ENCODE results near the gene LINS1.
A peak's percentile ranks its signal among the peaks of the same experiment; 100 is the strongest.

The LINS1 gene

DNA sequence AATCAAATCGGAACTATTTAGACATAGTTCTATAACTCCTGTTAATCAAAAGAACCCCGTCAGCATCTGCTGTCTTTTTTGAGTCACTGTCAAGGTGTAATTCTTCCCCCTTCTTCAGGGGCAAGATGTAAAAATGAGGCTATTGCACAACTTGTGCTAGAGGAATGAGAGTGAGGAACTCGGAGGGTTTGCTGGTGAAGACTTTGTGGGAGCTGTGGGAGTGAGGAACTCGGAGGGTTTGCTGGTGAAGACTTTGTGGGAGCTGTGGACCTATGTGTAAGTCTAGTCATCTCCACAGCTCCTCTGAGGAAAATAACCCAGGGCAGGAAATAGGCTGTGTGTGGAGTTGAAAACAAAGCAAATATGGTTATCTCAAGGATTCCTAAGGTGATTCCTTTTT is 70.8 kb downstream of the LINS1 start:
- H3K36me3 ChIP-seq (ENCODE audit: low read depth): no peaks in the 10 kb centered on the region
- no peak overlapping the region for H3K27ac ChIP-seq (ENCODE audit: poor library complexity, severe bottlenecking)
- H3K4me3 ChIP-seq (ENCODE audit: severe bottlenecking): no peak overlapping the region
- TF ChIP-seq, protein P1, sequence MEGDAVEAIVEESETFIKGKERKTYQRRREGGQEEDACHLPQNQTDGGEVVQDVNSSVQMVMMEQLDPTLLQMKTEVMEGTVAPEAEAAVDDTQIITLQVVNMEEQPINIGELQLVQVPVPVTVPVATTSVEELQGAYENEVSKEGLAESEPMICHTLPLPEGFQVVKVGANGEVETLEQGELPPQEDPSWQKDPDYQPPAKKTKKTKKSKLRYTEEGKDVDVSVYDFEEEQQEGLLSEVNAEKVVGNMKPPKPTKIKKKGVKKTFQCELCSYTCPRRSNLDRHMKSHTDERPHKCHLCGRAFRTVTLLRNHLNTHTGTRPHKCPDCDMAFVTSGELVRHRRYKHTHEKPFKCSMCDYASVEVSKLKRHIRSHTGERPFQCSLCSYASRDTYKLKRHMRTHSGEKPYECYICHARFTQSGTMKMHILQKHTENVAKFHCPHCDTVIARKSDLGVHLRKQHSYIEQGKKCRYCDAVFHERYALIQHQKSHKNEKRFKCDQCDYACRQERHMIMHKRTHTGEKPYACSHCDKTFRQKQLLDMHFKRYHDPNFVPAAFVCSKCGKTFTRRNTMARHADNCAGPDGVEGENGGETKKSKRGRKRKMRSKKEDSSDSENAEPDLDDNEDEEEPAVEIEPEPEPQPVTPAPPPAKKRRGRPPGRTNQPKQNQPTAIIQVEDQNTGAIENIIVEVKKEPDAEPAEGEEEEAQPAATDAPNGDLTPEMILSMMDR (IDR thresholded peaks at IDR 0.05; ENCODE audit: poor library complexity, severe bottlenecking): no peak
- H3K27me3 ChIP-seq (ENCODE audit: insufficient read depth, poor library complexity, severe bottlenecking): no peaks in the 10 kb centered on the region
- ATAC-seq (ENCODE audit: low read depth) (no peak), DNase-seq (ENCODE audit: low spot score) (no peak)
- no peaks in the 10 kb centered on the region for H3K9me3 ChIP-seq (ENCODE audit: severe bottlenecking)
- peaks cover 11% of the 10 kb centered on the region for H3K4me1 ChIP-seq (ENCODE audit: insufficient read depth, poor library complexity, severe bottlenecking)

DNA sequence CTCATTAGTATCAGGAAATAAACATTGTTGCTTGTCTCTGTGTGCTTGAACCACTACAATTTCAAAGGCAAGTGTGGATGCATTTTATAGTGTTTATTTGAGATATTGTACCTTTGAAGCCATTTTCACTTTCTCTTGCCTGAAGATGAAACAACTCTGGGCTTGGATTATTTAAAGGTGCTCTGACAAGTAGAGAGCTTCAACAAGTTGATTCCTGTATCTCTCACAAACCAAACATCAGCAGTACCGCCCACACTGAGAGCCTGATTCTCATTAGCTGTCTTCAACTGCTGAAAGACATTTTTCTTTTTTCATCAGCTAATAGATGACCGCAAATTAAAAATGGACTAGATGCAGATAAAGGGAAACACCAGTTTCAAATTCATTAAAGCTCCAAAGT is 72.4 kb downstream of the LINS1 start:
- no peak overlapping the region for H3K4me3 ChIP-seq (ENCODE audit: severe bottlenecking)
- no peaks in the 10 kb centered on the region for H3K27me3 ChIP-seq (ENCODE audit: insufficient read depth, poor library complexity, severe bottlenecking)
- H3K9me3 ChIP-seq (ENCODE audit: severe bottlenecking): no peaks in the 10 kb centered on the region
- TF ChIP-seq, protein P1 (IDR thresholded peaks at IDR 0.05; ENCODE audit: poor library complexity, severe bottlenecking): no peak
- peaks cover 11% of the 10 kb centered on the region for H3K4me1 ChIP-seq (ENCODE audit: insufficient read depth, poor library complexity, severe bottlenecking)
- DNase-seq (ENCODE audit: low spot score) (no peak), ATAC-seq (ENCODE audit: low read depth) (peak; percentile 65)
- no peak overlapping the region for H3K27ac ChIP-seq (ENCODE audit: poor library complexity, severe bottlenecking)
- no peaks in the 10 kb centered on the region for H3K36me3 ChIP-seq (ENCODE audit: low read depth)

DNA sequence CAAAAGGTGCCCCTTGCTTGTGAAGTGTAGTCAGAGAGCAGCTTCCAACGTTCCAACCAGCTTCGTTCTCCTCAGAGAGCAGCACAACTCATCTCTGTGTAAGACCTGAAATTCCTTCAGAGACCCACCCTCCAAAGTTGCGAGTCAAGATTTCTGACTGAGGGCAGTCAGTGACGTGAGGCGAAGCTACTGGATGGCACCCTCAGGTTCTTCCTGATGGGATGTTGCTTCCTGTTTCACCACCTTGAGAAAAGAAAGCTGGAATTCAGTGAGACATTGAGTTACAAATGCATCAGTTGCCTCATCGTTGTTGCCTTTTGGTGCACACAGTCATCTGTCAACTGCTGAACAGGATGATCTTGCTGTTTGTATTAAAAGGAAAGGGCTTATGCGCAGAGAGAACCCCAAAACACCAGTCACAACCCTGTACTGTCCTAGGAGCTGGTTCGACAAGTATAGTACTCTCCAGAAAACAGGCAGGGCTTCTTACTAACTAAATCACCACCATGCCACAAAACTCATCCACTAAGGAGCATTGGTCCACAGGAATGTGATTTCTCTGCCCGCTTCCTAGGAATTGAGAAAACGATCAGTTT is 73.1 kb downstream of the LINS1 start, which contains the start of gene CERS3:
Gene CERS3, minus strand, starts transcription at position 118 of the 596 bp plus-strand sequence. CDS start 27,101 bp downstream, outside the sequence.
- H3K27ac ChIP-seq (ENCODE audit: poor library complexity, severe bottlenecking): no peak within 1 kb of the TSS
- no peaks in the 10 kb centered on the region for H3K36me3 ChIP-seq (ENCODE audit: low read depth)
- H3K4me1 ChIP-seq (ENCODE audit: insufficient read depth, poor library complexity, severe bottlenecking): peaks cover 9% of the 10 kb centered on the region
- H3K27me3 ChIP-seq (ENCODE audit: insufficient read depth, poor library complexity, severe bottlenecking): no peaks in the 10 kb centered on the region
- no peak for DNase-seq (ENCODE audit: low spot score)
- no peaks in the 10 kb centered on the region for H3K9me3 ChIP-seq (ENCODE audit: severe bottlenecking)
- peak; percentile 57 for ATAC-seq (ENCODE audit: low read depth)
- H3K4me3 ChIP-seq (ENCODE audit: severe bottlenecking): no peak within 1 kb of the TSS
- TF ChIP-seq, protein P1 (IDR thresholded peaks at IDR 0.05; ENCODE audit: poor library complexity, severe bottlenecking): no peak

DNA sequence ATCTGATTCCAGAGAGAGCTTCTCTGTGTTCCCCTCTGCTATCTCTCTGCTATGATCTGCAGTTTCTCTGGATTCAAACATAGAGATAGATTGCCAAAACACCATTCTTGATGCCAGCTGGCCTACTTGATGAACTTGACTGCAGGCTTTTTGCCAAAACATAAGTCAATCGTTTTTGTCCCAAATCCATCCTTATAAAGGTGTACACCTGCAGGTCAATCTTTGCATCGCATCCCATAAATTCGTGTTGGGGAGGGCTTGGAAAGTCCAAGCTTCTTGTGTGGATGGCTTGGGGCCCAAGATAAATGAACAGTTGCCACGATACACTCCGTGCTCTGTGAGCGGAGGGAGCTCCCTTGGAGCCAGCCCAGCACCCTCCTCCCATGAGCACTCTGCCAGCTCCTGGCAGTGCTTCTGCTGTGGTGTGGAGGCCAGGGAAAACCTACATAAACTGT is 75.9 kb downstream of the LINS1 start:
- TF ChIP-seq, protein P1 (IDR thresholded peaks at IDR 0.05; ENCODE audit: poor library complexity, severe bottlenecking): no peak
- H3K4me1 ChIP-seq (ENCODE audit: insufficient read depth, poor library complexity, severe bottlenecking): peaks cover 8% of the 10 kb centered on the region
- no peak overlapping the region for H3K27ac ChIP-seq (ENCODE audit: poor library complexity, severe bottlenecking)
- ATAC-seq (ENCODE audit: low read depth): no peak
- no peak overlapping the region for H3K4me3 ChIP-seq (ENCODE audit: severe bottlenecking)
- DNase-seq (ENCODE audit: low spot score): no peak
- no peaks in the 10 kb centered on the region for H3K36me3 ChIP-seq (ENCODE audit: low read depth)
- H3K27me3 ChIP-seq (ENCODE audit: insufficient read depth, poor library complexity, severe bottlenecking): no peaks in the 10 kb centered on the region
- H3K9me3 ChIP-seq (ENCODE audit: severe bottlenecking): no peaks in the 10 kb centered on the region

DNA sequence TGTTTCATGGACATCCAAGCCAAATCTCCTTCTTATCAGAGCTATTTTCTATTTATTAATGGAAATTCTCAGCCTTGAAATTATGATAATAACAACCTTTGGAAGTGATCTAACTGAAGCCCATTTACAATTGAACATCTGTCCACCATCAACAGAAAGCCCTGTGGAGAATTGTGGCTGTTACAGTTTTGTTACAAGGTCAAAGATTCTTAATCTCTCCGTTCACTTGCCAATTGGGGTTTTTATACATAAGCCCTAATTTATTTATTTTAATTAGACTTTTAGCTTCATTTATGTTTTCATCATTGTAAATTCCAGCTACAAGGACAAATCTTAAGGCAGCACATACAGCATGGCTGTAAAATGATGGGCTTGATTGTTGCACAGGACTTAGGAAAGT is 76.5 kb downstream of the LINS1 start:
- no peak overlapping the region for H3K27ac ChIP-seq (ENCODE audit: poor library complexity, severe bottlenecking)
- DNase-seq (ENCODE audit: low spot score): no peak
- H3K27me3 ChIP-seq (ENCODE audit: insufficient read depth, poor library complexity, severe bottlenecking): no peaks in the 10 kb centered on the region
- peaks cover 8% of the 10 kb centered on the region for H3K4me1 ChIP-seq (ENCODE audit: insufficient read depth, poor library complexity, severe bottlenecking)
- no peaks in the 10 kb centered on the region for H3K36me3 ChIP-seq (ENCODE audit: low read depth)
- ATAC-seq (ENCODE audit: low read depth): no peak
- TF ChIP-seq, protein P1 (IDR thresholded peaks at IDR 0.05; ENCODE audit: poor library complexity, severe bottlenecking): no peak
- H3K4me3 ChIP-seq (ENCODE audit: severe bottlenecking): no peak overlapping the region
- no peaks in the 10 kb centered on the region for H3K9me3 ChIP-seq (ENCODE audit: severe bottlenecking)

Measured in RWPE2 (cell line).